Suppressor macrophage treated with lipopolysaccharide for 4 hours (primary cell): ENCODE results near the gene SUFU.
"Not testable (repeated sequence)": the region's sequence is repeated elsewhere in the genome, so short reads cannot be mapped to it uniquely, and the experiment has no call there.

ENCODE experiments used
- DNase-seq: peaks from one replicate; pipeline ENCODE4 v3.0.0-alpha.2; 2020

The SUFU gene

DNA sequence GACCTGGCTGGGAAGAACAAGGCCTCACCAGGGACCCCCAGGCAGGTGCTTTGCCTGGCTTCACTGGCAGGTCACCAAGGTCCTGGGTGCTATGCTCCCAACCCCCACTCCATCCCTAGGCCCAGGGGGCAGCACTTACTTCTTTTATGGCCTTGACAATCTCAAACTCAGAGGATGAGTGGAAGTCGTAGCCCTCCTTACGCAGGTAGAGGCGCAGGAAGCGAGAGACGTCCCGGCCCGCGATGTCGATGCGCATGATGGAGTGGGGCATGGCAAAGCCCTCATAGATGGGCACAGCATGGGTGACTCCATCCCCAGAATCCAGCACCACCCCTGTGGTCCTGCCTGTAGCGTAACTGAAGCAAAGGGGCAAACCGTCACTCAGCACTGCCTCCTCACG, 19.8 kb upstream of the SUFU start:
- DNase-seq: no peak

DNA sequence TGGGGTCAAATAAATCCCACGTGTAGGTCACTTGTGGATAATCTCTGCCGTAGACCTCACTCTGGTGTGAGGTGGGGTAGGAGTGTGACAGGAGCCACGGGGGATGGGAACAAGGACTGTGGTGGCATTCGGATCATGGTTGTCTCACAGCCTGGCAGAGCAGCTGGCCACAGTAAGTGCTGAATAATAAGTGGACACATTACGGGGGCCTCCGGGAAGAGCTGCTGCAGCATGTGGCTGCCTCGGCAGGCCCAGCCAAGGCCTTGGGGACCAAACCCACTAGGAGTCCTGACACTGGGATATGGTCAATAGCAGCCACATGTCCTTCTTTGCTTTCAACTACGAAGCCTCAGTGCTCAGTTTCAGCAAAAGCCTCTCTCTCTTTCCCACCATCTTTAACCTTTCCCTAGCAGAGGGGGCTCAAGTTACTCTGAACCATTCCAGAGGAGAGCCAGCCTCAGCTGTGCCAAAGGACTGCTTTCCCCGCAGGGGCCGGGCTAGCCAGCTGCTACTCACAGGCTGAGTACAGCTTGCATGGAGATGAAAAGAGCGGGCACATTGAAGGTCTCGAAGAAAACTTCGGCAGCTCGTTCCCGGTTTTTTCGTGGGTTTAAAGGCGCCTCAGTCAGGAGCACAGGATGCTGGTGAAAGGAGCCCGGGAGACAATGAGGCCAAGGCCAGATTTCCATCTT, 18.5 kb upstream of the SUFU start:
- no peak for DNase-seq

DNA sequence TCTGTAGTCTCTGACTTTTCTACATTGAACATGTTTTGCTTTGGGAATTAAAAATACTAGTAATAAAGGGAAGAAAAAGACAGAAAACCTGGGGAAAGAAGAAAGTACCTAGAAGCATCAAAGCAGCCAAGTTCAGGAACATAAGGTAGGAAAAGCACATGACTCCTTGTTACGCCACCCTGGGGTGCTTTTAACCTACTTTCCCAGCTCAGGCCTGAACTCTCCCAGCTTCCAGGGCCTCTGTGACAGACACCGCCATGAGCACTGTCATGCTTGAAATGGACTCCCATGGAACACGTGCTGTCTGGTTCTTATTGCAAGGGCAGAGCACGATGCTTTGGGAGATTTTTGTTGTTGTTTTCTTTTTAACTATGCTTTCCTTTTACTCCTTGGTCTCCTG, 12.6 kb upstream of the SUFU start:
- no peak for DNase-seq

DNA sequence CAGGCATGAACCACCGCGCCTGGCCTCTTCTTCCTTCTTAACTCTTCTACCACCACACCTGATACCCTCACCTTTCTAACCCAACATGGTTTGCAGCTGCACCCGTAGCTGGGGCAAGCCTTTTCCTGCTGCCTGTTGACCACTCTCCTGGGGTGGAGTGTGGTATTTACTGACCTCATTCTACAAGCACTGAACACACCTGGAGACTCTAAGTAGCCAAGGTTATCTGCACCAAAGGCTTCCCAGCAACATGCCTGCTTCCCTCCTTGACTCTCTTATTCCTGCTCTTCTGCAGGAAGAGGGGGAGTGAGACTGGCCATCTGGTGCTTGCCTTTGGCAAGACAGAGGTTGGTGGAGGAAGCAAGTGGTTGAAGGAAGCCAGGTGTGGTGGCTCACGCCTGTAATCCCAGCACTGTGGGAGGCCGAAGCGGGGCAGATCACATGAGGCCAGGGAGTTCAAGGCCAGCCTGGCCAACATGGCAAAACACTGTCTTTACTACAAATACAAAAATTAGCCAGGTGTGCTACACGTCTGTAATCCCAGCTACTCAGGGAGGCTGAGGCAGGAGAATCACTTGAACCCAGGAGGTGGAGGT, 11.3 kb upstream of the SUFU start:
- DNase-seq: no peak

DNA sequence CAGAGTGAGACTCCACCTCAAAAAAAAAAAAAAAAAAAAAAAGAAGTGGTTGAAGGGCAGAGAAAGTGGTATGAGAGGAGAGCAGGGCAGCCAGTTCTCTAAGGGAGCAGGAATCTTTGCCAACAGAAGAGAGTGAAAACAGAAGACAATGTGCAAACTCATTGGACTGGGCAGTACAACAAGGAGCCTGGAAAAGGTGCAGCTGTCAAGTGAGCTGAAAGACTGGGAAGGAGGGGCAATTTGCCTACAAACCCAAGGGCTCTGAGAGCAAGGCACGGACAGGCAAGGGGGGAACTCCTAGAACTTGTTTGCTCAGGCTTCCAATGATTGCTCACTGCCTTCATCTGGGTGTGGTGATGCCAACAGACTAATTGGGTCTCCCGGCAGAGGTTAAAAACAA, 10.8 kb upstream of the SUFU start:
- DNase-seq: no peak

DNA sequence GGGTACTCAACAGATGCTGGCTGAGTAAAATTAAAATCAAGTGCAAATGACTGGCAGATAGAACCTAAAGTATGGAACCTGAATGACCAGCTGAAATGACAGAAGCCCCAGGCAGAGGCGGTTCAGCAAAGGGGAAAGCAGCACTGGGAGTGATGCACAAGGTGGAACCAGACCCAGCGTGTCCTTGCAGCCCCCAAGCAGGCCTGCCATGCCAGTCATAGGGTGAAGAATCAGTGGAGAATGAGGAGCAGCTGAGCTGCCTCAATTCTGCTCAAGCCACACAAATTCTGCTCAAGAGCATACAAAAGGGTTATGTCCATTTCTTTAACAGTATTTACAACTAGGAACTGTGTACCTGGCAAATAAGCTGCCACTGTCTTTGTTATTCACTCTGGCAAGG, 10.0 kb upstream of the SUFU start:
- no peak for DNase-seq

DNA sequence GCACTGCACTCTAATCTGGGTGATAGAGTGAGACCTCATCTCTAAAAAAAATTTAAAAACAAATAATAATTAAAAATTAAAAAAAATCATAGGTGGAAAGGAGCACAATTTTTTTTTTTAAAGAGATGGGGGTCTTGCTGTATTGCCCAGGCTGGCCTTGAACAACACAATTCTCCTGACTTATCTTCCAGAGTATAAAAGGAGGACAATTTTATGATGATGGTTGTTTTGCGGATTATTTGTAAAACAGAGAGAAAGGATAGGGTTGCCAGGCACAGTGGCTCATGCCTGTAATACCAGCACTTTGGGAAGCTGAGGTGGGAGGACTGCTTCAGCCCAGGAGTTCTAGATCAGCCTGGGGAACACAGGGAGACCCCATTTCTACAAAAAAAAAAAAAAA, 6.2 kb upstream of the SUFU start:
- DNase-seq: no peak

DNA sequence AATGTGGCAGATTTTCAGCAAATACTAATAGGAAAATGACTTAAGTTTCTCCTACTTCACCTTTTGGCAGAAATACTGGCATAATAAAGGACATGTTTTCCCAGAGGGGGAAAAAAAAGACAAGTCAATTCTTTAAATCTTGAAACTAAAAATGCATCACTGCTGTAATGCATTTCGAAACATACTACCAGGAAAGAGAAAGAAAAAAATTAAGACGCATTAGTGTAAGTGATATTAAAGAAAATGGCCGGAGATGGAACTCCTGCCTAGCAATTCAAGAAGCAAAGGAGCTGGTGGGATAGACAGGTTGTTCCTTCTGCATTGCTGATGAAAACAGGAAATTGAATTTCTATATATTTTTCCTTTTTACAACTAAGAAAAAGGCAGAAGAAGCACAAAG, 4.4 kb upstream of the SUFU start:
- peak; percentile 52 for DNase-seq

DNA sequence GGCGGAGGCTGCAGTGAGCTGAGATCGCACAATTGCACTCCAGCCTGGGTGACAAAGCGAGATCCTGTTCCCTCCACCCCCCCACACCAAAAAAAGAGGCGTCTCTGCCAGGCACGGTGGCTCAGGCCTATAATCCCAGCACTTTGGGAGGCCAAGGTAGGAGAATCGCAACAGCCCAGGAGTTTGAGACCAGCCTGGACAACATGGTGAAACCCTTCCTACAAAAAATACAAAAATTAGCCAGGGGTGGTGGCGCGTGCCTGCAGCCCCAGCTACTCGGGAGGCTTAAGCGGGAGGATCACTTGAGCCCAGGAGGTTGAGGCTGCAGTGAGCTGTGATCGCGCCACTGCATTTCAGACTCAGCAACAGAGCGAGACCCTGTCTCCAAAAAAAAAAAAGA, 3.1 kb upstream of the SUFU start:
- DNase-seq: not testable (repeated sequence)

DNA sequence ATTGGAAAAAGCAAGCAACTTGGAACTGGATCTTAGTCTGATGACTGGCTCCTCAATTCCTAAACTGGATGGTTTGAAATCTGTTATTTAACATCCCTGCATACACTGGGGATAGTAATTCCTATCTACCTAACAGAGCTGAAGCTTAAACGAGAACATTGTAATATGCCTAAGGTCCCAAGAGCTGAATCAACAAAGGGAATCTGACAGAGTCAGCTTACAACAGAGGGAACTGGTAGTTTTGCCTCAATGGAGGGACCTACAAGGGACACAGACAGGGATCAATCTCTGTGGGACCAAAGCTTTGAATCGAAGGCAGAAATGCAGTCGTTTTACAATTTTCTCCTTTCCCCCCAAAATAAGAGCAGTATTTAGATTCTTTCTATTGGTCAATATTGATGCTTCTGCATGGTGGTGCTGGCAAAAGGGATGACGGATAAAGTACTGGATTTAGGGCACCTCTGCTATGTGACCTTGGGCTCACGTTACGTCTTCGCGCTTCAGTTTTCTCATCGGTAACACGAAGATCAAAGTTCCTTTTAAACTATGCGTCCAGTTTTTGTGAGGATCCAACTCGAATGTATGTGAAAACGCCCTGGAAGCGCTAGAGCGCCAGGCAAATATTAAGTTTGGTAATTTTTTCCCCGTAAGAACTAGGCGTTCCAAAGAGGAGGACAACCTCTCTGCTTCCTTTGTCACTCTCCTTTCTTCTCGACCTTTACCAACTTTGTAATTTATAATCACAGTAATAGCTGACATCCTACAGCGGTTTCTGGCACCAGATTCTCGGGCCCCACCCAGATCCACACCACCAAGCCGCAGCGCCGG, 2.4 kb upstream of the SUFU start:
- DNase-seq: peak; percentile 17

DNA sequence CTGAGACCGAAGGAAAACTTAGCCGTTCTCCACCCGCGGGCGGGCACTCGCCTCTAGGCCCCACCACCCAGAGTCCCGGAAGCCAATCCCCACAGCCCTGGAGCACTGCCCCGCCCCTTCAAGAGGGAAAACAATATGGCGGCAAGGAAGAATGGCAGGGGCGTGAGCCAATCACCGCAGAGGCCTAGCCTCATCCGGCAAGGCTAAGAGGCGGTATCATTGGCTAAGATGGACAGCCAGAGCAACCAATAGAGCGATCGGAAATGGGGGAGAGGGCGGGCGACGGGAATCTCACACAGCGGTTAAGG, 1.8 kb upstream of the SUFU start:
- peak; percentile 99 for DNase-seq

DNA sequence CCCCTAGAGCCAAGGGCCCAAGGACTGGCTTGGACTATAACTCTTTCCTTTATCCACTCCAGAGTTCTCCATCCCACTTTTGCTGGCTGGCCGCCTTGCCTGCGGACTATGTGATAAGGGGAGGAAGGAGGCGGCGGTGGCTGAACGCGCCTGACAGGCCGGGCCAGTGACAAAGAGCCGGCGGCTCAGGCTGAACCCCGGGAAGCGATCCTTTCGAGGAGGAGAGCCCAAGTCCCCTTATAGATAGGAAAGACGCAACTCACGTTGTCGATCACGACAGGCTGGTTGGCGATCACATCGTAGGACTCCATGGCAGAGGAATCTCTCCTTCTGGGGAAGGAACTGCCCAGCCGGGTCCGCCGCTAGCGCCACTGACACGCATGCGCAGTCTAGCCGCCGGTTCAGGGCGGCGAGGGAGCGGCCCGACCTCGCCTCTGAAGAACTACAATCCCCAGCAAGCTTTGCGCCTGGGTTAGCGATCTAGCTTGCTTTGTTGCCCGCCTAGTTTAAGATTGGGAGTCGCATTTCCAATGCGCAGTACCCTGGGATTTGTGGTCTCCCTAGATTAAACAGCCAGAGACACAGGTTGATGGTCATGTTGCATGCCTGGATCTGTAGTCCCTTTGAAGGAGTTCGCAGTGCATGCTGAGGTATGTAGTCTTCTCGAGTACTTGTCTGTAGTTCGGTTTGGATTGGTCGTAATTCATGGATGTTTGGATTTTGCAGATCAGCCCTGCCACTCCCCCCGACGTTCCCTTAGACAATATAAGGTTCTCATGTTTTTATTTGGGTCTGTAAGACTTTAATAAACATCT, 1.2 kb upstream of the SUFU start, which contains the start of gene ACTR1A:
Gene ACTR1A (minus strand): TSS at position 376 of the 815 bp plus-strand sequence. CDS start 65 bp downstream, at position 311.
- DNase-seq: peak; percentile 98

DNA sequence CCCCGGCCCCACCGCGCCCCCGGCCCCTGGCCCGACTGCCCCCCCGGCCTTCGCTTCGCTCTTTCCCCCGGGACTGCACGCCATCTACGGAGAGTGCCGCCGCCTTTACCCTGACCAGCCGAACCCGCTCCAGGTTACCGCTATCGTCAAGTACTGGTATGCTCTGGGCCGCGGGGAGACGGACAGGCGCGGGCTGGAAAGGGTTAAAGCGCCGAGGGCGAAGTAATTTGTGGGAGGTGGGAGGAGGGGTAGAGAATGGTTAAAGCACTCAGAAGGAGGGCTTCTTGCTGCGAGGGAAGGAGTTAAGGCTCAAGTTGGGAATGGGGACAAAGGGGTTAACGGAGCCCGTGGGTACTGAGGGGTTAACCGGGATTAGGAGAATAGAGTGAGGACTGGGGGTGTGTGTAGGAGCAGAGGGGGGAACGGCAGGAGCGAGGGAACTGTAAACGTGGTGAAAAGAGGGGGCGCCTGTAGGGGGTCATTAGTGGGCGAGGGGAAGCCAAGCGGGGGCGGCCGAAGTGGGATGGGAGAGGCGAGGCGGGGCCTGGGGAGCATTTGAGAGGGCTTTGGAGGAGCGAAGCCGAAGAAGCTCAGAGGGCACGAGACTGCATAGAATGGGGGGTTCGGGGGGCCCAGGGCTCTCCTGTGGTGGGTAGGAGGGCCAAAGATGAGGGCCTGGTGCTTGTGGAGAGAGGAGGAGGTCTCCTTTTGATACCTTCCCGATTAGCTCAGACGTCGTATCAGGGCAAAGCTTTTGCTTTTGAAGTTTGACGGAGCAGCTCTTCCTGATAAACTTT, 605 bp downstream of the SUFU start:
- DNase-seq: peak; percentile 55

DNA sequence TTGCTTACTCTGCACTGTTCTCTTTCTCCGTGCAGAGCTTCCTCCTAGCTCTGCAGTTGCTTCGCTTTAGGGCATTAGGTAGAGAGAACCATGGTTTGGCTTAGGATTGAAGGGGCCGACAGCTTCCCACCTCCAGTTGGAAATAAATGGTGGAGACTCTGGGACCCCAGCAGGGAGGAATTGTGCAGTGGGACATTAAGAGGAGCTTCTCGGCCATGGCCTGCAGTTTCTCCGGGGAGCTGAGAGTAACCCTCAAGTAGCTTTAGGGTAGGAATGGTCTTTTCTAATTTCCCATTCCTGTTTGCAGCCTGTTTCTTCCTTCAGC, 1.2 kb downstream of the SUFU start:
- no peak for DNase-seq

DNA sequence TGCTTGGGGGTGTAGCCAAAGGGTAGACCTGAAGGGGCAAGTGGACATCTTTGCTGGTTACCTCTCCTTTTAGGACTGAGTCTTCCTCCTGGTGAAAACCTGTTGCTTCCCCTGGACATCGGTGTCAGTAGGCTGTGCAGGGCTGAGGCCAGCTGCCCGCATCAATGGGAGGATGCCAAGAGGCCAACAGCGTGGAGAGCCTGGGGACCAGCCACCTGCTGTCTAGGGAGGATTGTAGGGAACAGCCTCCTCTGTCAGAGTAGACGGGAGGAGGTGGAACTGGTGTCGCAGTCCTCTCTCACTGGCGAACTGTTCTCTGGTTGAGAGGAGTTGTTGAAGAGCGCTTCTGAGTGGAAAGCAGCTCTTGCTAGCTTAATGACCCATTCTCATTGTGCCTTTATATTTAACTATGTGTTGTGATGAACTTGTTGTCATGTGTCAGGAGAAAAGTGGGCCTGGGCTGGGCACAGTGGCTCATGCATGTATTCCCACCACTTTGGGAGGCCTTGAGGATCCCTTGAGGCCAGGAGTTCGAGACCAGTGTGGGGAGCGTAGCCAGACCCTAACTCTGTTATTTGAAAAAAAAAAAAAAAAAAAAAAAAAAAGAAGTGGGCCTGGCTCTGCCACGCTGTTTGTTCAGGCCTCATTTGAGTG, 1.8 kb downstream of the SUFU start:
- no peak for DNase-seq

DNA sequence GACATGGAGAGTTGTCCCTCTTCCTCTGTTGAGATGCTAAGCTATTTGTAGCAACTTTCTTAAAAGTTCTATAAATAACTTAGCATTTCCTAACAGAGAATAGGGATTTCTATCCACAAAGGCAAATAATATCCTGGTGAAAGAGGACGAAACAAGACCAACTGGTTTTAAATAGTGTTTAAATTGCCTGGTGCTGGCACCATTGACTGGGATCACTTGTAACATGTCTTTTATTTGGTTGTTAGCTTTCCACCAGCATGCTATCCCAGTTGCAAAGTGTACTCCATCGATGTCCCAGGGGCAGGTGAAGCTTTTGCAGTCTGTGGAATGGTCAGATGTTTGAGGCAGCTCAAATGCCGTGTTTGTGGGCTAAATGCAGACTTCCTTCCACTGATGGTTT, 3.7 kb downstream of the SUFU start:
- no peak for DNase-seq

DNA sequence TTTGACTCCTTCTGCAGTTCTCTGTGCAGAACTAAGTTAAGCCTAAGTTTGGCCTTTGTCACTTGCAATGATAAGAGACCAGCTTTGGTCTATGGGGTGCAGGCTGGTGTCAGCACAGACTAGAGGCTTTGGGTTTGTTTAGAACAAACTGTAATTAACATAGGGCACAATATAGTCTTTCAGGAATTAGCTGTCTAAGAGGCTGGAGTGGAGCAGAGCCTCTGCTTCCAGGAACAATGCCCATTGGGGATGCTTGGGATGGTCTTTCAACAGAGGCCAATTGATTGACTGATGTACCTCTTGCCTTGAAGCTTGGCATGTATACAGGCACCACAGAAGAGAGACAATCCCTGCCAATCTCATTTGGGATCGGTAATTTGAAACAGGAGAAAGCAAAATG, 4.7 kb downstream of the SUFU start:
- DNase-seq: no peak

DNA sequence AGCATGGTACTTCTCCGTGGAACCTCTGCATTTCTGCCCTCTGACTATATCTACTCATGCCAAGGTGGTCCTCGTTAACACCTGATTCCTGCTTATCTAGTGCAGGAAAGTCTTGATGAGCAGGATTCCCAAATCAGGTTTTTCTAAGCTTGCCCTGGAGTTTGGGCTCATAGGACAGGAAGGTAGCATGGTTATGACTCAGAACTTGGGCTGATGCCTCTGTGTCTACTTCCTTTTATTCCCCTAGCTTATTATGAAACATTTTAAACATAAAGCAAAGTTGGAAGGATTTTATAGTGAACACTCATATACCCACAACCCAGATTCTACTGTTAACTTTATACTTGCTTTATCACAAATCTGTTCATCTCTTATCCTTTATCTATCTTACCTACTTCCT, 5.6 kb downstream of the SUFU start:
- peak; percentile 73 for DNase-seq

DNA sequence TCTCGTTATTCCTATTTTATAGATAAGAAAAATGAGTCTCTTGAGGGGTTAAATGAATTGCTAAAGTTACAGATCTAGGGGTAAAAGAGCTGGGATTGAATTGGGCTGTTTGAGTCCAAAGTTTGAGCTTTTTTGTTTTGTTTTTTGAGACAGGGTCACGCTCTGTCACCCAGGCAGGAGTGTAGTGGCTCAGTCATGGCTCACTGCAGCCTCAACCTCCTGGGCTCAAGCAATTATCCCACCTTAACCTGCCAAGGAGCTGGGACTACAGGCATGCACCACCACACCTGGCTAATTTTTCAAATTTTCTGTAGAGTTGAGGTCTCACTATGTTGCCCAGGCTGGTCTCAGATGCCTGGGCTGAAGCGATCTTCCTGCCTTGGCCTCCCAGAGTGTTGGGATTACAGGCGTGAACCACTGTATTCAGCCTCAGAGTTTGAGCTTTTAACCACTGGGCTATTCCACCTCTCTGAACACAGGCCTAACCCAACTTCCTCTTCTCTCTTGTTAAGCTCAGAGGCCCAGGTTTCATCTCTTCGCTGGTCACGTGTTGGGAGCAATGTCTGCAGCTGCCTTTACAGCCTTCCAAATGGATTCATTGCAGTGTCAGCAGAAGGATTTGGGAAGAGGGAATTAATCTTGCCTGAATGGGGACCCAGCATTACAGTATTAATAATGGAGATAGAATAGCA, 8.0 kb downstream of the SUFU start:
- peak; percentile 54 for DNase-seq

DNA sequence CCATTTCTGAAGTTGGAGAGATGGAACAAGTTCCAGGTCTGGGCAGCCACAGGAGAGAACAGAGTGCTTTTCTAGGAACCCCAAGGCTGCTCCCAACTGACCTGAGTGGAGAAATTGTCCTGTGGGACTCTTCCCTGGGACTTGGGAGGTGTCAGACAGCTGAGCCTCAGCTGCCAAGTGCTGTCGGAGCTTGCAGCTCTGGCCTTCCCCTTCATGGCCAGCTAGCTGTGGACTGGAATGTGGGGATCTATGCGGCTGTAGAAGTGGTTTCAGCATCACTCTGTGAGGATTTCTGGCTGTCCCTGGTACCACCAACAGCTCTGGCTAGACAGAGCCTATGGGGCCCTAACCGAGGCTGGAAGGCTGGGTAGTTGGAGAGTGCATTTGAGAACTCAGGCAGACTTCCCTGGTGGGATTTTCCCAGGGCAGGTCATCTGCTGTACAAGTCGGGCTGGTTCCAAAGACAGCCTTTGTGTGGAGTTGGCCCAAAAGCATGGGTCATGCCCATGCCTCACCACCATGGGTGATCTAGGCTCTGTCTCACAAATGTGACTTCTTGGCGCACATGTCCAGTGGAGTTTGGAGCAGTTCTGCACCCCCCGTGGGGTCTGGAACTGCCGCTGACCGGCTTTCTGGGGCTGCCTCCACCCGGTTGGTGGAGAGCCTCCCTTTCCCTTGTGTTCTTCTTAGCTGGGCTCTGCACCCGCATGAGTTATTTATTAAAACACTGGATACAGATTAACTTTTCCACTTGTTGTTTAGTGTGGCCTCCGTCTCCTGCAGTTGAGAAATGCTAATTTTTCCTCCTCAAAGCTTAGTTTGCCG, 10.9 kb downstream of the SUFU start:
- DNase-seq: no peak

DNA sequence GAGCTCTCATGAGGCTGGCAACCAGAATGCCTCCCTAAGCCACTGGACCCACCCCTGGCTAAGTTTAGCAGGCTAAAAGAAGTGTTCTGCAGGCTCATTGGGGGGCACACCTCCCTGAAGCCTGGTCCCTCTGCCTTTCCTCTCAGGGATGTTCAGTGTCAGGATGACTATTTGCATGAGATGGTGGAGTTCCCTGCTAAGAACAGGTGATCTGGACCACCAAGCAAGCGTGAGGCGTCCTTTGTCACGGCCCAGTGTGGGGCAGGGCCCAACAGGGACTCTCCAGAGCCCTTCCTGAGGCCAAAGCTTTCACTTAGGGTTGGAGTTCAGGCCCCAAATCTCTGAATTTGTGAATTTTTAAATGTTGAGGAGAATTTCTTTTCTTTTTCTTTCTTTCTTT, 12.0 kb downstream of the SUFU start:
- no peak for DNase-seq
